CD4-positive, alpha-beta T cell treated with Interleukin-4 for 4 hours (primary cell): ENCODE measurements around the gene MYRFL.
"Not testable (repeated sequence)": the region's sequence is repeated elsewhere in the genome, so short reads cannot be mapped to it uniquely, and the experiment has no call there.

Experiments
- DNase-seq: peaks from one replicate; pipeline ENCODE4 v3.0.0-alpha.2; 2020

Gene MYRFL

DNA sequence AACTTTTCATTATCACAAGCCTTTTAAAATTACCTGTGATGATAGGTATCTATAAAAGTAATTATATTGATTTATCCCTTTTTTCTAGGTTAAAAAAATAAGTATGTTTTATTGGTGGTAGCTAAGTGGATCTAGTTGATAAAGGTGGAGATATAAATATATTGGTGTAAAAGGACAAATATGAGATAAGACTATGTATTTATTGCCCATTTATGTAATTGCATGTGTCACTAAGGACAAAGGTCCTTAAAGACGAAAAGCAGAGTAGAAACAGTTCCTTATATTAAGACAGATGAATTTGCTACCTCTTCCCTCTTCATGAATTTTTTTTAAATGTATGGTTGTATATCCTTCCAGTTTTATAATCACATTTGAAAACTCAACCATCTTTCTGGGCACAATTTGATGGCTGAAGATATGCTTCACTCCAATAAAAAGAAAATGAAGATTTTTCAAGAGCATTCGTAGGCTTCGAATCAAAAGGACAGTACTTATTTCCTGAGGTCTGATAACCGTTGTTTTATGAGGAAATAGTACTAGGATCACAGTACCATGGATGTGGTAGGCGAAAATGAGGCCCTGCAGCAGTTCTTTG lies at the start of gene MYRFL:
Gene MYRFL, plus strand, starts transcription at position 262 of the 595 bp plus-strand sequence. Its CDS starts 291 bp downstream, at position 553.
- DNase-seq: no peak

DNA sequence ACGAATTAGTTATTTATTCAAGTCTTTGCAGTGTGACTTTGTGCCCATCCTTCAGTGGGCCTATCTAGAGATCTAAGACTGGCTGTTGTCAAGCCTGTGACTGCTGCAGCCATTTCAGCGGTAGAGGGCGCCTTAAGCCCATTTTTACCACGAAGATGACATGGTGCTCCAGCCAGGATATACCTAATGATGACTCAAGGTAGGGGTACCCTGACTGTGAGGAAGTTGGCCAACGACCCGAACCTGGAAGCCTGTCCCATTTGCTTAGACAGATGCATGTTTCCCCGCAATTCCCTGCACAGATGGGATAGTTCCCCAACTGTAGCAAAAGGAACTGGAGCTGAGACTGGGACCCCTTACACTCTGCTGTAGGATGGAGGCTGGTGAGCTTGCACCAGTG lies 45.1 kb upstream of the MYRFL start:
- DNase-seq: no peak

DNA sequence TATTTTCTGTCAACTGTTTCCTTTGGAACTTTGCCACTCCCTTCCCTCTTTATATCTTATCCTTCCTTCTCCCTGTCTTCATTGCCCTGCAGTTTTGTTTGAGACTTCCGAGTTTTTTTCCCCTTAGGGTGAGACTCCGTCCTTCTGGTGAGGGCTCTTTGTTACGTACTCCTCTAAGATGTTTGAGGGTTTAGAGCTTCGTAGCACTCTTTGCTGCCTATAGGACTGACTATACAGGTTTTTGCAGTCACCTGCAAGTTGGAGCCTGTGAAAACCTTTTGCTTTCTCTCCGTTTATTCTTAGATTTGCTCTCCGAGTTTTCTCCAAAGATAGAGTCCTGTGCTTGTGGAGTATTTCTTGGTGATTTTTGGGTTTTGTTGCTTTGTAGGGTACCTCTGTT lies 41.7 kb upstream of the MYRFL start:
- no peak for DNase-seq

DNA sequence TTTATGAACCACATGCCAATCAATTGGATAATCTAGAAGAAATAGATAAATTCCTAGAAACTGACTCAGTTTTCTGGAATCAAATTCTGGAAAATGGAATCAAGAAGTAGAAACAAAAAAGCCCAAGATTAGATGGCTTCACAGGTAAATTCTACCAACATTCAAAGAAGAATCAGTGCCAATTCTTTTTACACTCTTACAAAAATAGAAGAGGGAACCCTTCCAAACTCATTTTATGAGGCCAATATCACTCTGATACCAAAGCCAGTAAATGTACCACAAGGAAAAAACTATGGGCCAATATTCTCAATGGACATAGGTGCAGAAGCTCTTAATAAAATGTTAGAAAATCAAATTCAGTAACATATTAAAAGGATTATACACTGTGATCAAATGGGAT lies 35.7 kb upstream of the MYRFL start:
- DNase-seq: no peak

DNA sequence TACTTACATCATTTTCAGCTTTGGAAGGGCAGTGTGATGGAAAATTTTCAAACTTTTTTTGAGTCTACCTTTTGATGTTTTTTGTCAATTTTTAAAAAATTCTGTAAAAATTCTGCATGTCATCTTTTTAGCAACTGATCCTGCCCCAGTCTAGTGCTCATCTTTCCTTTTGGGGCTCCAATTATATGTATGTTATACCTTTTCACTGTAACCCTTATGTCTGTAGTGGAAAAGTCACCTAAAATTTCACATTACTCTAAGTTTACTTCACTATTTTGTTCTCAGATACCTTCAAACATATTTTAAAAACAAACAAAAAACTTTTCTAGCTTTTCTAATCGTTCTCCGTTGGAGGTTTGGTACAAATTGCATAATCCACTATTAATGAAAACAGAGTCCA lies 32.5 kb upstream of the MYRFL start:
- no peak for DNase-seq

DNA sequence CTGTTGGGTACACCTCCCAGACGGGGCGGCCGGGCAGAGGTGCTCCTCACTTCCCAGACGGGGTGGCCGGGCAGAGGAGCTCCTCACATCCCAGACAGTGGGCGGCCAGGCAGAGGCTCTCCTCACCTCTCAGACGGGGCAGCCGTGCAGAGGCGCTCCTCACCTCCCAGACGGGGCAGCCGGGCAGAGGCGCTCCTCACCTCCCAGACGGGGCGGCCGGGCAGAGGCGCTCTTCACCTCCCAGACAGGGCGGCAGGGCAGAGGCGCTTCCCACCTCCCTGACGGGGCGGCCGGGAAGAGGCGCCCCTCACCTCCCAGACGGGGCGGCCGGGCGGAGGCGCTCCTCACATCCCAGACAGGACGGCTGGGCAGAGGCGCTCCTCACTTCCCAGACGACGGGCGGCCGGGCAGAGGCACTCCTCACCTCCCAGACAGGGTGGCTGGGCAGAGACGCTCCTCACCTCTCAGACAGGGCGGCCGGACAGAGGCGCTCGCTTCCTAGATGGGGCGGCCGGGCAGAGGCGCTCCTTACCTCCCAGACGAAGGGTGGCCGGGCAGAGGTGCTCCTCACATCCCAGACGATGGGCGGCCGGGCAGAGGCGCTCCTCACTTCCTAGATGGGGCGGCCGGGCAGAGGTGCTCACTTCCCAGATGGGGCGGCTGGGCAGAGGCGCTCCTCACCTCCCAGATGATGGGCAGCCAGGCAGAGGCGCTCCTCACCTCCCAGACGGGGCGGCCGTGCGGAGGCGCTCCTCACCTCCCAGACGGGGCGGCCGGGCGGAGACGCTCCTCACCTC lies 17.7 kb upstream of the MYRFL start:
- DNase-seq: not testable (repeated sequence)

DNA sequence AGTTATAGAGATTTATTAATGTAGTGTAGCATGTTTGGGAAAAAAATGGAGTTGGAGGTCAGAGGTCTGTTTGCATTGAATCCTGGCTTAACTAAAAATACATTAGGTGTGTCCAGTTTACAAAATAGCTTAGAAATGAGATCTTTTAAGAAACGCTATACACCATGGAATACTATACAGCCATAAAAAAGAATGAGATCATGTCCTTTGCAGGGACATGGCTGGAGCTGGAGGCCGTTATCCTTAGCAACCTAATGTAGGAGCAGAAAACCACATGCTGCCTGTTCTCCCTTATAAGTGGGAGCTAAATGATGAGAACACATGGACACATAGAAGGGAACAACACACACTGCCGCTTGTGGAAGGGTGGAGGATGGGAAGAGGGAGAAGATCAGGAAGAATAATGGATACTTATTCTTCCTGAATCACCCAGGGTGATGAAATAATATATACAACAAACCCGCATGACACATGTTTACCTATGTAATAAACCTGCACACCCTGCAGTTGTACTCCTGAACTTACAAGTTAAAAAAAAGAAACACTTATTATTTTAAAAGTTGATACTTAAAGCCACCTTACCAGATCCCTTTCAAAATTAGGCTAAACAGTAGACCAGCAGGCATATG lies 14.0 kb upstream of the MYRFL start:
- DNase-seq: no peak

DNA sequence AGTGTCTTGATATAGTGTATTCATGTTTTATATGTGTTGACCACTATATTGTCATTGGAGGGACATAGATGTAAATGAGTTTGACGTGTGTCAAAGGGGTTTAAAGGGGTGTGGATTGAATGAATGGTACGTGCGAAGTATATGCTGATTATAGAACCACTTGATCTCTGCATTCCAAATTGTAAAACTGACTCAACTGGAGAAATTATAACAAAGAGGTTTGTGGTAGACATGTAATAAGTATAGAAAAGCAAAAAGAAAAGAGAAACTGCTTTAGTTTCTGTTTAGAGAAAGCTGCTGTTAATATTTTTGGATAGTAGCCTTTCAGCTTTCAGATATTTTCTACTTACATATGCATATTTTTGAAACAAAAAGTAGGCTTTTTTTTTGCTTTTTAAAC lies 8.9 kb upstream of the MYRFL start:
- DNase-seq: no peak

DNA sequence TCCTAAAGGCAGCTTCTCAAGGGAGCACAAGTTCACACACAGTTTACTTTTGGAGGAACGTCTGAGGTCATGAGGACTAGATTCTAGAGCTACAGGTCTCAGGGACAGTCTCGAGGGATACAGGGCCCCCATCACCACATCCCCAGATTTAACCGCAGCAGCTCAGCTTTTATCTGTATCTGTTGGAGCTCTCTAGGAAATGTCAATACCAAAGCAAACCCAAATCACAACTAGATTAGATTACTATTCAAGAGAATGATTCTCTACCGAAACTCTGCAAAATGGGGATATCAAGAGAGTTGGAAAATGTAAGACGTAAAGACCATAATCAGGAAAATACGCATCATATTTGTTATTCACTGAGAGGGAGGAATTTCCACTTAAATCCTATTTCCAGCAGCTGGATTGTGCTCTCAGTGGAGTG lies 4.0 kb upstream of the MYRFL start:
- no peak for DNase-seq

DNA sequence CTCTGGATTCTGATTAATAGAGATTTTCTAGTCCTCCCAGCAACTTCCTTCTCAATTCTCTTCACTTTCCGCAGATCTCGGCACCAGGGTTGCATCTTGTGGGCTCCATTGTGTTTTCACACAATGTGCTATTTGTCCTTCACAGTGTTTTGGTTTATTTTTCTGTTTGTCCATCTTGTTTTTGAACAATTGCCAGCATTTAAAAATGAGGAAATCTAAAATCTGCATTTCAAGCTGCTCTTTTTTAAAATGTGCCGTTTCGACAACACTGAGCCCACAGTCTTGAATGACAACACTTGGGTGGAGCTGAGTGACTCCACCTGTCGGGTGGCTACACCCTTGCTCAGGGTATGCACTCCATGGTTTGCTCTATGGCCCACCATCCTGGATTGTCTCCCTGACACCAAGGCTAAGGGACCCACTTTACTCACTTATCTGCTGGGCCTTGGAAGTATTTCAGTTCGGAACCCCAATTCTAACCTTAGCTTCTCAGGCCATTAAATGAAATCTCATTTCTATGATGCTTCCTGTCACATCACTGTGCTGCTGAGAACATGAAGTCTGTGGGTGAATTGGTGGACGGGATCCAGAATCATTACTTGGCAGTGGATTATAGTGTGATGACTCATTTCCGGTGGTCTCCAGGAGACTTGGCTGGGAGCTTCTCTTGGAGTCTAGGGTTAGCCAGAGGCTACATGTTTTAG lies 3.4 kb upstream of the MYRFL start:
- DNase-seq: no peak

DNA sequence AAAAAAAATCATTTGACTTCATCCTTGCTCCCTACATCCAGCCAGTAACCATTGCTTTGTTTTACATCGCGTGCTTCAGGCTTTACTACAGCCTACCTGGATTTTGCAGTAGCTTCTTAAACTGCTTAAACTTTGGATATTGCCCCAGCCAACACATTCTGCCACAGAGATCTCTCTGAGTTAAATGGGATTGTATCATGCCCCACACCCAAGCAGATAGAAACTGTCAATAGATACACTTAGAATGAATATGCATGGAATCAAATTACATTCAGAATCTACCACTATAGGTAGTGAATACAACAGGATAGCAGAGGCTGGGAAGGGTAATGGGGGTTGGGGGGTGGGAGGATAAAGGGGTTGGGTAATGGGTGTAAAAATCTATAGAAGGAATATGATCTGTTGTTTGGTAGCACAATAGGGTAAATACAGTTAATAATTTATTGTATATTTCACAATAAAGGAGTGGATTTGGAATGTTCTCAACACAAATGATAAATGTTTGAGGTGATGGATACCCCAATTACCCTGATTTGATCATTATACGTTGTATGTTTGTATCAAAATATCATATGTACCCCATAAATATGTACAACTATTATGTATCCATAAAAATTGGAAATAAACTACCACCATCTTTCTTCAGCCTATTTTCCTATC lies 2.7 kb upstream of the MYRFL start:
- no peak for DNase-seq

DNA sequence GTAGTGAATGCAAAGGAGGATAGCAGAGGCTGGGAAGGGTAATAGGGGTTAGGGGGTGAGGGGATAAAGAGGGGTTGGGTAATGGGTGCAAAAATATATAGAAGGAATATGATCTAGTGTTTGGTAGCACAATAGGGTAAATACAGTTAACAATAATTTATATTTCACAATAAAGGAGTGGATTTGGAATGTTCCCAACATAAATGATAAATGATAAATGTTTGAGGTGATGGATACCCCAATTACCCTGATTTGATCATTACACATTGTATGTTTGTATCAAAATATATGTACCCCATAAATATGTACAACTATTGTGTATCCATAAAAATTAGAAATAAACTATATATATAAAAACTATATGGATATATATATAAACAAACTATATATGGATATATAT lies 999 bp upstream of the MYRFL start:
- DNase-seq: no peak

DNA sequence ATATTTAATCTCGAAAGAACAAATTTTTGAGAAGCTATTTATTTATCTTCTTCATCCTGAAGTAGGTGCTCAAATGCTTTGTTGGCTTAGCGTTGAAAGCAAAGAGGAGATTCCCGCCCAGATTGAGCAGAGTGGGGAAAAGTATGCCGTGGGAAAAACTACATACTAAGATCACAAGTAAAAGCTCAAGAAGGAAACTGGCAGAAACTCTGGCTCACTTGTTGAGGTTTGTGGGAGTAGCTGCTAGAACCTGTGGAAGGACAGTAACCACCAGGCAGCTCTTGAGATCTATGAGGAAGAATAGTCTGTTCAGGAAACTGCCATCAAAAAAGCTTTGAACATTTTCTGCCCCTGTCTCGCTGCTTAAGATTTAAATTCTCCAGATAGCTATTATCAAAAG lies 3.9 kb downstream of the MYRFL start:
- no peak for DNase-seq

DNA sequence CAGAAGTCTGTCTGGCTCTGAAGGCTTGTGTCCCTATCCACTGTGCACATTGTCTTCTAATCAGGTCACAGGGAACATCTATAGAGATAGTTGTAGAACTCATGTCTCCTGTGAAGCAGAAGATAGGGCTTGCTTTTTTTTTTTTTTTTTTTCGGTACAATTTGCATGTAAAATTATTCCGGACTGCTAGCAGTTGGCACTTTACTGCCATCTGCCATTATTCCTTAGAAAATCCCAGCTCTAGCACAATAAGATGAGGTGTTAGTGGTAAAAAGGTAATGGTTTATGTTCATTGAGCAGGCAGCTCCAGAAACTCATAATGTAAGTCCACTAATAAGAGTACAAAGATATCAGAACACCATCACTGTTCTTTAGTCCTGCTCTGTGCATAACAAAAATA lies 8.7 kb downstream of the MYRFL start:
- DNase-seq: no peak

DNA sequence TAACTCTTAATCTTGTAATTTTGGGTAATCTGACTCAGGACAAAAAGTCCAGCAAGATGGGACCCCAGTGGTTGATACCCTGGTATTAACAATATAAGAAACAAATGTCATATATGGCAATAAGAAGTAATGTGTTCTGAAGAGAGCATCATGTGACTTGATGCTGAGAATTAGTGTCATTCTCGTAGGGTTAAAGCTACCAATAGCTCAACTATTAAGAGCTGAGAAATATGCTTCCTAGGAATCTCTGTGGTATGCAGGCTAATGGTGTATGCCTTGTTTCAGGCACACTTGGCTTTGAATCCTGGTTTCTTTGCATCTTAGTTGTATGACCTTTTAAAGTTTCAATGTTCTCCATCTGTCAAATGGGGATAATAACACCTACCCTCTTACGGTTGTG lies 9.1 kb downstream of the MYRFL start:
- no peak for DNase-seq

DNA sequence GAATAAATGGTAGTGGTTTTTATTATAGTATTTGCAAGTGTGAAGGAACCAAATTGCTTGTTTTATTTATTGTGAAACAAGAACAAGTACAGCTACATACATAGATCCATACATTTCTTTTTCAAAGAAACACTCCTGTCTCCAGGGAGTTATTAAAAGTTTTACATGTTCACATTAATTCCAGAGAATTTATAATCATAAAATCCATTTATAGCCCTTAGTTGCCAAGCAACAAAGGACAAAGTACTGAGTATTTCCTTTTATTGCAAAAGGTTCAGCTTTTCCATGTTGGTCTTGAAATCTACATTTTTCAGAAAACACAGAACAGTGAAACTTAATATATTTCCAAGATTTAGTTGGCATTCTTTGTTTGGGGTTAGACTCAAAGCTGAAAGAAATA lies 9.5 kb downstream of the MYRFL start:
- DNase-seq: no peak

DNA sequence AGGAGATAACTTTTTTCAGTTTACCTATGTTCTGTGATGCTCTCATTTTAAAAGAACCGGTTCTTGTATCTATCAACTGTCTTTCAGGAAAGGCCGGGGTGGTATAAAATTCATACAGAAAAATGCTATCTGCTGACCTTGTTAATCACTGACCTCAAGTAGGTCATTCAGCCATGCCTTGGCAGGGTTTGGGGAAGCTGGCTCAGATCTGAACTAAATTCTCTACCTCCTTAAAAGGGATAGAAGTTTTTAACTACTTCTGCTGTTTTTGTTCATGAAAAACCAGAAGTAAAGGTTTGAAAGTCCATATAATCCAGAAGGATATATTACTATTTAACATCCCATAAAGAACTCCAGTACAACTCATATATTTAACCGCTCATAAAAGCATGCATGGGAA lies 10.1 kb downstream of the MYRFL start:
- DNase-seq: no peak

DNA sequence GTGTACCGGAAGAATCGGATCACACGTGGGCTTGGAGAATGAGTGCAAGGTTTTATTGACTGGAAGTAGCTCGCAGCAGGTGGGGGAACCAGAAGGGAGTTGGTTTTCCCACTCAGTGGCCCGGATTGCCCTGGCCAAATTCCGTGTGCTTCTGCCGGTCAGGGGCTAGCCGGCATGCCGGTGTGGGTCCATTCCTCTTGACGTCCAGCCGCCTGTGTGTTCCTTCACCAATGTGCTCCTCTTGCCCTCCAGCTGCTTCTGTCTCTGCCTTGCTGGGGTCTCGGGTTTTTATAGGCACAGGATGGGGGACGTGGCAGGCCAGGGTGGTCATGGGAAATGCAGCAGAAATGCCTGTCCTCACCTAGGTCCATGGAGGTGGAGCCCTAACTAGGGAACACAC lies 11.0 kb downstream of the MYRFL start:
- DNase-seq: no peak

DNA sequence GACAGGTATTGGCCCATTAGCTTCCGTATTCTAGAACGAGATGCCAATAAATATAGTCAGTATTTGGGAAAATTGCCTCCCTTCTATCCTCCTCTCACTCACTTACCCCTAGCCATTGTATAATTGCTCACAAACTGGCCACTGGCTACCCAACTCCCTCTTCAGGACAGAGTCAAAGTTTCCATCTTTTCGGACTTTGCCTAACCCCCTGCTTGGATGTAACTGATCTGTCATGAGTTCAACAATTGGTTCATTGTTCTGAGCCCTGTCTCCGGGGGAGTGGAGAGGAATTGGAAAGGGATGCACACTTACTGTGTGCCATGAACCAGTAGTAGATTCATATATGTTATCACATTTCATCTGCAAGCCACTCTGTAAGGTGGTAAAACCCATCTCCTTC lies 12.2 kb downstream of the MYRFL start:
- DNase-seq: no peak

DNA sequence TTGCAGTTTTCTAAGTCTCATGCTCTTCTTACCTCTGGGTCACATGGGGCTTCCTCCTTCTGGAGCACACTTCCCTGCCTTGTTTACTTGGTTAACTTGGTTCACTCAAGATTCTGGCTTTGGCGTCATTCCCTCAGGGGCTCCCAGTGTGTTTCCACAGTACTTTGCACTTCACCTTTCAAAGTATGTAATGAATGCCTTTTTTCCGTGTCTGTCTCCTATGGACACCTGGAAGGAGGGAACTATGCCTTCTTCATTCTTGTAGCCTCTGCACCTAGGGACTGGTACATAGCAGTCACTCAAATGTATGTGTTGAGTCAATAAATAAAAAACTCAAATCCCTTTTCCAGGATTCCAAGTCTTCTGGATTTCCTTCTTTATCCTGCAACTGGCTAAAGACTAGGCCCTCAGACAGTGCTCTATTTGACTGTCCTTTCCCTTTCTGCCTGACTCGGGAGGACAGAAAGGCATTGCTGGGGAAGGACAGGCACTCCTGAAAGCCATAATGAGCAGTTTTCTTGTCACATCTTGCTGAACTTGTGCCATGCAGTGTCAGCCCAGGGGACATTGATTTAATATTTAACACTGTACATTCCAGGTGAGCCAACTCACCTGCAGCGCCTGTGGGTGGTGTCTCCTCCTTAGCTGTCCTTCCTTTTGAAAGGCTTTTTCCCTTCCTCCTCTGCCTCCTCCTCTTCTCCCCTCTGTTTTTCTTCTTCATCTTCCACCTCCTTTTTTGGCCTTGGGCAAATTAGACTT lies 12.8 kb downstream of the MYRFL start:
- DNase-seq: no peak

DNA sequence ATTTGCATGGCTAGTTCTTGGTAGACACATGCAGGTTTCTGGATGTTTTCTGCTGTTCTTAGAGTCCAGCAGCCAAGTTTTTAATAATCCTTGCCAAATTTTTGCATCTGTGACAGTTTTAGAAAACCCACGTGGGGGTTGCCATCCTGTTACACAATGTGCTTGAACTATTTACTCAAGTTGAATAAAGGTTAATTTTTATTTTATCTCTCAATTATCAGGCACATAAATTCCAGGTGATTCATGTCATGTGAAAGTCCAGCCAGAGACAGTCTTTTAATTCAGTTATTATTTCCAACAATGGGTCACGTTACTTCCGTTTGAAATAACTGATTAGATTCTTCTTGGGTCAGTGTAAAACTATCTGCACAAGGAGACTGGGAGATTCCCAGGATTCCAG lies 15.7 kb downstream of the MYRFL start:
- no peak for DNase-seq

DNA sequence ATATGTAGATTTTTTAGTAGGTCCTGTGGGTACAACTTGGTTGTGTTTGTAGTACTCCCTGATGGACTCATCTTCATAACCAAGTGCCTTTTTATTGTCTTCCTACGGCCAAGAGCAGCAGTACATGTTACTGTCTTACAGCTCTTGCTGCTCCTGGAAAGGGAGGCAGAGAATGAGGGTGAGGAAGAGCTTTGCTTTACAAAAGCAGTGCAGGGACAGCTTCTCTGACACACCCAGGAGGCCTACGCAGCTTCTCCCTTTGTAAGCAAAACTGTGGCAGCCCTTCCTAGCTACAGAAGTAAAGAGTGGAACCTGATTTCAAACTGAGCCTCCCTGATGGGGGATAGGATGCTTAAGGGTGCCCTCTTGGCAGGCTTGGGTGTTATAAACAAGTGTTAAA lies 18.6 kb downstream of the MYRFL start:
- no peak for DNase-seq
